Osteoblast (primary cell): Measurements from ENCODE around the gene PLN. TPM values are rescaled to one million over a fixed set of nuclear protein-coding genes. Genes with fewer than 3 reads are reported as not detected.

Experiments
- DNase-seq: peaks from one replicate; pipeline ENCODE4 v3.0.0; 2011; ENCODE audit warnings: low spot score, mixed read lengths; ENCODE audit not compliant: insufficient read length; ENCODE audit errors: missing footprints
- H2AFZ ChIP-seq: 2 replicates; pipeline ENCODE4 v1.6.0; 2011; ENCODE audit warnings: mild to moderate bottlenecking, low read length
- H3K27ac ChIP-seq: 2 replicates; pipeline ENCODE4 v1.5.1; 2011; ENCODE audit warnings: mild to moderate bottlenecking, low read depth, low read length, moderate library complexity
- H3K27me3 ChIP-seq: 2 replicates; pipeline ENCODE4 v1.6.0; 2012; ENCODE audit warnings: mild to moderate bottlenecking, control low read depth, inconsistent platforms, low read length, moderate library complexity; ENCODE audit not compliant: insufficient read depth
- H3K36me3 ChIP-seq: 2 replicates; pipeline ENCODE4 v1.5.1; 2011; ENCODE audit warnings: mild to moderate bottlenecking, low read length, control low read depth, moderate library complexity; ENCODE audit not compliant: insufficient read depth
- H3K4me1 ChIP-seq: 2 replicates; pipeline ENCODE4 v1.5.1; 2011; ENCODE audit warnings: mild to moderate bottlenecking, low read length, control low read depth, moderate library complexity; ENCODE audit not compliant: insufficient read depth
- H3K4me2 ChIP-seq: 2 replicates; pipeline ENCODE4 v1.6.0; 2011; ENCODE audit warnings: mild to moderate bottlenecking, low read length; ENCODE audit not compliant: insufficient read depth
- H3K4me3 ChIP-seq: fragments of 200-600 bp; sonication (generic); 3 replicates; pipeline ENCODE4 v1.5.1; 2012; ENCODE audit warnings: mild to moderate bottlenecking, low read length, inconsistent platforms; ENCODE audit not compliant: insufficient read depth
- H3K79me2 ChIP-seq: 2 replicates; pipeline ENCODE4 v1.6.0; 2012; ENCODE audit warnings: mild to moderate bottlenecking, low read length, control low read depth, inconsistent platforms; ENCODE audit not compliant: insufficient read depth
- H3K9me3 ChIP-seq: 2 replicates; pipeline ENCODE4 v1.5.1; 2011; ENCODE audit warnings: low read depth, low read length, control low read depth
- H4K20me1 ChIP-seq: 2 replicates; pipeline ENCODE4 v1.6.0; 2012; ENCODE audit warnings: mild to moderate bottlenecking, low read length, control low read depth; ENCODE audit not compliant: insufficient read depth
- total RNA-seq: library from RNA; depleted of rRNA; stranded (reverse); fragments of >200 nt; gene quantifications from 2 replicates; pipeline ENCODE4 v1.2.3, GENCODE V29; 2012
- TF ChIP-seq, protein P1 (sequence below): IDR thresholded peaks from 2 replicates; pipeline ENCODE4 v1.5.1; 2011; ENCODE audit warnings: mild to moderate bottlenecking, low read depth, low read length, moderate library complexity; ENCODE audit errors: extremely low read depth

PLN gene
- total RNA-seq, 1 donor: 0.36 TPM

DNA sequence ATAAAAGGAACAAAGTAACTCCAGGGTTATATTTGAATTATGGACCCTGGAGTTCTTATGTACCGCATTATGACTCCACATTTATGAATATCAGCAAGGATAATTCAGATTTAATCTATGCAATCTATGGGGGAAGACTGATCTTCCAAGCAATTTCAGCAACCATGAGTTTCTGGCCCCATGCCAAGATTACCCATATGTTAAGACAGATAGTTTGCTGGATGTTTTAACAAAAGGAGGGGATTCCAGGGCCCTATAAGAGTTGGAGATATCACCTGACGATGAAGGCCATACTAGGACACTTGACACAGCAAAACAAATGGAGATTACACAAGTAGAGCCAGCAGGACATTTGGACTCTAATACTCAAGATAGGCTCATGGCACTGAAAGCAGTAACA lies 45.9 kb upstream of the PLN start:
- Histone ChIP-seq H3K27me3 (no peaks in the 10 kb centered on the region), H3K4me1 (no peaks in the 10 kb centered on the region), H4K20me1 (no peaks in the 10 kb centered on the region), H3K9me3 (no peaks in the 10 kb centered on the region), H3K79me2 (no peaks in the 10 kb centered on the region), H3K27ac (no peak overlapping the region), H3K36me3 (peaks cover 12% of the 10 kb centered on the region), H3K4me2 (no peak overlapping the region), H3K4me3 (no peak overlapping the region), H2AFZ (no peak overlapping the region)
- TF ChIP-seq, protein P1, sequence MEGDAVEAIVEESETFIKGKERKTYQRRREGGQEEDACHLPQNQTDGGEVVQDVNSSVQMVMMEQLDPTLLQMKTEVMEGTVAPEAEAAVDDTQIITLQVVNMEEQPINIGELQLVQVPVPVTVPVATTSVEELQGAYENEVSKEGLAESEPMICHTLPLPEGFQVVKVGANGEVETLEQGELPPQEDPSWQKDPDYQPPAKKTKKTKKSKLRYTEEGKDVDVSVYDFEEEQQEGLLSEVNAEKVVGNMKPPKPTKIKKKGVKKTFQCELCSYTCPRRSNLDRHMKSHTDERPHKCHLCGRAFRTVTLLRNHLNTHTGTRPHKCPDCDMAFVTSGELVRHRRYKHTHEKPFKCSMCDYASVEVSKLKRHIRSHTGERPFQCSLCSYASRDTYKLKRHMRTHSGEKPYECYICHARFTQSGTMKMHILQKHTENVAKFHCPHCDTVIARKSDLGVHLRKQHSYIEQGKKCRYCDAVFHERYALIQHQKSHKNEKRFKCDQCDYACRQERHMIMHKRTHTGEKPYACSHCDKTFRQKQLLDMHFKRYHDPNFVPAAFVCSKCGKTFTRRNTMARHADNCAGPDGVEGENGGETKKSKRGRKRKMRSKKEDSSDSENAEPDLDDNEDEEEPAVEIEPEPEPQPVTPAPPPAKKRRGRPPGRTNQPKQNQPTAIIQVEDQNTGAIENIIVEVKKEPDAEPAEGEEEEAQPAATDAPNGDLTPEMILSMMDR: no peak
- no peak for DNase-seq

- Histone ChIP-seq H3K4me3 (no peak overlapping the region), H3K4me2 (no peak overlapping the region), H3K27me3 (no peaks in the 10 kb centered on the region), H3K9me3 (no peaks in the 10 kb centered on the region), H3K36me3 (peaks cover 12% of the 10 kb centered on the region), H3K27ac (no peak overlapping the region), H3K79me2 (no peaks in the 10 kb centered on the region), H2AFZ (no peak overlapping the region), H4K20me1 (no peaks in the 10 kb centered on the region), H3K4me1 (no peaks in the 10 kb centered on the region)
- no peak for DNase-seq
- TF ChIP-seq, protein P1: no peak
Observed at GRCh38 chr6:118504611-118505010, 43.5 kb upstream of the PLN start.

GRCh38 chr6:118505656-118506055 lies 42.4 kb upstream of the PLN start:
- Histone ChIP-seq H3K9me3 (no peaks in the 10 kb centered on the region), H3K36me3 (peaks cover 12% of the 10 kb centered on the region), H3K79me2 (no peaks in the 10 kb centered on the region), H3K4me2 (no peak overlapping the region), H2AFZ (no peak overlapping the region), H3K4me1 (no peaks in the 10 kb centered on the region), H3K27me3 (no peaks in the 10 kb centered on the region), H3K27ac (no peak overlapping the region), H3K4me3 (no peak overlapping the region), H4K20me1 (no peaks in the 10 kb centered on the region)
- no peak for DNase-seq
- TF ChIP-seq, protein P1: no peak

- Histone ChIP-seq H4K20me1 (no peaks in the 10 kb centered on the region), H3K4me2 (no peak overlapping the region), H3K4me1 (no peaks in the 10 kb centered on the region), H3K4me3 (no peak overlapping the region), H3K9me3 (no peaks in the 10 kb centered on the region), H3K36me3 (peaks cover 12% of the 10 kb centered on the region), H3K79me2 (no peaks in the 10 kb centered on the region), H3K27ac (no peak overlapping the region), H2AFZ (no peak overlapping the region), H3K27me3 (no peaks in the 10 kb centered on the region)
- TF ChIP-seq, protein P1: no peak
- no peak for DNase-seq
Observed at GRCh38 chr6:118506071-118506638, 41.9 kb upstream of the PLN start.
